WI38 (cell line): ENCODE measurements around the gene PDE4B.
"Not testable (repeated sequence)": the region's sequence is repeated elsewhere in the genome, so short reads cannot be mapped to it uniquely, and the experiment has no call there.

ENCODE experiments used
- H3K4me3 ChIP-seq: 2 replicates; pipeline ENCODE4 v1.5.1; 2011; ENCODE audit warnings: low read depth, mild to moderate bottlenecking, control low read depth, low read length
- CTCF ChIP-seq: IDR thresholded peaks from 2 replicates; pipeline ENCODE4 v1.5.1; 2012; ENCODE audit warnings: low read depth, mild to moderate bottlenecking, control low read depth, low read length

The PDE4B gene

GRCh38 chr1:66046415-66046814 is 253.7 kb downstream of the PDE4B start:
- H3K4me3 ChIP-seq = no peak overlapping the region
- TF ChIP-seq CTCF = no peak

- no peak overlapping the region for H3K4me3 ChIP-seq
- no peak for TF ChIP-seq CTCF
These were observed 255.3 kb downstream of the PDE4B start for GRCh38 chr1:66048011-66048410.

GRCh38 chr1:66050123-66050522 is 257.4 kb downstream of the PDE4B start:
- no peak overlapping the region for H3K4me3 ChIP-seq
- no peak for TF ChIP-seq CTCF

- no peak for TF ChIP-seq CTCF
- H3K4me3 ChIP-seq = no peak overlapping the region
These were observed 257.9 kb downstream of the PDE4B start for GRCh38 chr1:66050633-66051032.

- no peak for TF ChIP-seq CTCF
- no peak overlapping the region for H3K4me3 ChIP-seq
These were observed 262.4 kb downstream of the PDE4B start for GRCh38 chr1:66055092-66055491.

- H3K4me3 ChIP-seq = not testable (repeated sequence)
These were observed 264.8 kb downstream of the PDE4B start for GRCh38 chr1:66057448-66057847.

GRCh38 chr1:66058558-66058957 is 265.9 kb downstream of the PDE4B start:
- H3K4me3 ChIP-seq = no peak overlapping the region
- TF ChIP-seq CTCF = no peak

GRCh38 chr1:66067219-66067618 is 274.5 kb downstream of the PDE4B start:
- H3K4me3 ChIP-seq = not testable (repeated sequence)
